Psoas muscle (tissue), 8 donors: Measurements from ENCODE around the gene DTNBP1. TPM values are rescaled to one million over a fixed set of nuclear protein-coding genes. Genes with fewer than 3 reads are reported as not detected.

Experiments
- ATAC-seq, 4 donors: fragments of 200-7000 bp; cut with Tn5 transposase; one replicate each; pipeline ENCODE4 v1.9.1; 2020; ENCODE audit warnings: moderate library complexity in 3 of 4, mild to moderate bottlenecking in 2 of 4
- DNase-seq, 2 donors: peaks; one replicate each; pipeline ENCODE4 v3.0.0-alpha.2; 2020
- H3K27ac ChIP-seq: fragments of 200-600 bp; one replicate; pipeline ENCODE4 v1.8.0; 2022
- H3K27me3 ChIP-seq, 3 donors: fragments of 200-600 bp in 1 of 3; one replicate each; pipeline versions ENCODE4 v1.6.1 to v1.8.0; 2013 to 2022; ENCODE audit warnings: low read length in 2 of 3, mild to moderate bottlenecking in 2 of 3, moderate library complexity in 1 of 3; ENCODE audit not compliant: insufficient read depth in 3 of 3
- H3K36me3 ChIP-seq, 2 donors: fragments of 200-600 bp in 1 of 2; one replicate each; pipeline versions ENCODE4 v1.6.1 to v1.8.0; 2013 to 2022; ENCODE audit warnings: low read depth in 1 of 2, mild to moderate bottlenecking in 1 of 2, moderate library complexity in 1 of 2; ENCODE audit not compliant: insufficient read depth in 1 of 2
- H3K4me1 ChIP-seq: fragments of 200-600 bp; one replicate; pipeline ENCODE4 v1.8.0; 2022
- H3K4me3 ChIP-seq: fragments of 200-600 bp; one replicate; pipeline ENCODE4 v1.8.0; 2022; ENCODE audit warnings: mild to moderate bottlenecking
- H3K9me3 ChIP-seq: fragments of 200-600 bp; one replicate; pipeline ENCODE4 v1.8.0; 2022
- CTCF ChIP-seq: fragments of 200-600 bp; IDR thresholded peaks from one replicate; pipeline ENCODE4 v1.8.0; 2022; ENCODE audit warnings: antibody characterized with exemption
- WGBS, 3 donors: extraction: QIAGEN DNeasy Blood & Tissue Kit; methylation state at CpG; one replicate each; pipeline versions ENCODE4 v1.1.6 to v1.1.7; 2013; 5-methylcytosine and 5-hydroxymethylcytosine counted together
- intact Hi-C, 2 donors: fragments of 100-400 bp; cut with DNase I; formaldehyde crosslinking; loops; one replicate each; pipeline versions ENCODE4 v1.11.0 to v1.14.2; 2022
- polyA plus RNA-seq, 3 donors: library from polyadenylated mRNA; stranded (reverse); fragments of 200-250 nt; gene quantifications; one replicate each; pipeline ENCODE4 v1.2.3, GENCODE V29; 2013
- total RNA-seq, 4 donors: library from RNA; stranded (reverse); fragmentation: NEBNext Ultra II Directional in 2 of 4; extraction: Animal tissue kit (Norgen Biotek cat#: 25700) in 2 of 4; gene quantifications; one replicate each; pipeline versions ENCODE4 v1.2.1 to v1.2.4, GENCODE V29; 2021 to 2023
- donor health status: healthy with polysubstance abuse.
- donor health status: DM: no; HTN: no; CAD: no; lungs with moderate emphysema.
- donor health status: Bipolar disorder and iron deficiency.
- donor health status: healthy.
- donor health status: DM: yes; HTN: yes; CAD: no.
- donor health status: DM: no; HTN: no; CAD: no.
- donor health status: DM: no; HTN: no; CAD: no.
- donor health status: DM: yes; HTN: yes; CAD: no.

DTNBP1 gene
- total and polyA plus RNA-seq, 7 donors = 8.0 to 22.0 (median 15.0) TPM

GRCh38 chr6:15516923-15517560 is 145.8 kb downstream of the DTNBP1 start:
- ATAC-seq (no peak), DNase-seq (no peak)
- Histone ChIP-seq H3K4me1 (peaks cover 16% of the 10 kb centered on the region), H3K36me3 (peaks cover 0 to 66% of the 10 kb centered on the region in 2 donors), H3K27me3 (no peaks in the 10 kb centered on the region), H3K9me3 (no peaks in the 10 kb centered on the region), H3K27ac (no peak overlapping the region), H3K4me3 (no peak overlapping the region)
- WGBS, 3 donors = 92 to 96% (median 96%) methylated on average over 29 of the region's 29 CpGs
- no peak for TF ChIP-seq CTCF
- intact Hi-C loops = no loop called here

GRCh38 chr6:15516378-15516777 is 146.4 kb downstream of the DTNBP1 start:
- Histone ChIP-seq H3K9me3 (no peaks in the 10 kb centered on the region), H3K4me3 (no peak overlapping the region), H3K4me1 (peaks cover 22% of the 10 kb centered on the region), H3K27me3 (no peaks in the 10 kb centered on the region), H3K36me3 (peaks cover 0 to 60% of the 10 kb centered on the region in 2 donors), H3K27ac (no peak overlapping the region)
- ATAC-seq = no peak
- no peak for TF ChIP-seq CTCF
- WGBS, 3 donors = 97 to 100% (median 99%) methylated on average over 13 of the region's 13 CpGs
- no peak for DNase-seq
- intact Hi-C loops = no loop called here

GRCh38 chr6:15515660-15516375 is 147.0 kb downstream of the DTNBP1 start:
- Histone ChIP-seq H3K9me3 (no peaks in the 10 kb centered on the region), H3K27me3 (no peaks in the 10 kb centered on the region), H3K36me3 (peaks cover 0 to 56% of the 10 kb centered on the region in 2 donors), H3K4me3 (no peak overlapping the region), H3K4me1 (peaks cover 28% of the 10 kb centered on the region), H3K27ac (peak overlapping the region; percentile 21)
- 45 to 69% (median 48%) methylated on average over 18 of the region's 18 CpGs for WGBS, 3 donors
- ATAC-seq = peak in 2 of 4 donors; percentile 28 to 50
- TF ChIP-seq CTCF = no peak
- intact Hi-C loops = no loop called here
- no peak for DNase-seq

- peaks cover 34% of the 10 kb centered on the region for H3K4me1 ChIP-seq
- WGBS, 3 donors = 65 to 88% (median 73%) methylated on average over 6 of the region's 6 CpGs
- no peak overlapping the region for H3K4me3 ChIP-seq
- intact Hi-C loops = no loop called here
- peak overlapping the region; percentile 21 for H3K27ac ChIP-seq
- no peaks in the 10 kb centered on the region for H3K9me3 ChIP-seq
- no peaks in the 10 kb centered on the region for H3K27me3 ChIP-seq
- no peak for TF ChIP-seq CTCF
- peaks cover 0 to 50% of the 10 kb centered on the region in 2 donors for H3K36me3 ChIP-seq
- DNase-seq (no peak), ATAC-seq (no peak)
Observed at GRCh38 chr6:15515226-15515625, 147.6 kb downstream of the DTNBP1 start.
